ENCODE measurements around the gene CSF1.

CSF1 gene

DNA sequence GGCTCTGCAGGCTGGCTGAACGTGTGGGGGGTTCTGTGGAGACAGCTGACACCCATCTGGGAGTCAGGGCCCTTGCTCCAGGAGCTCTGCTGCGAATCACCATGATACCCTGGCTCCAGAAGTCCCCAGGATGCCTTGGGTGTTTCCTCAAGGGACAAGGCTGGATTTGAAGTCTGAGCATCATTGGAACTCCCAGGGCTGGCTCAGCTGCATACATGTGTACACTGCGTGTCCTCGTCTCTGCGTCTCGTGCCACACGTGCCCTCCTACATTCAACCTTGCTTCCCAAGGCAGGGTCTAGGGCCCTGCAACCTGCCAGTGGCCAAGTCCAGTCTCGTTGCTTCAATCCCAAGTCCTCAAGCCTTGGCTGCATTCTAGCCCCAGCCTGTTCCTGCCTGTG lies 11.7 kb downstream of the CSF1 start:
- DNase-seq = no peak

DNA sequence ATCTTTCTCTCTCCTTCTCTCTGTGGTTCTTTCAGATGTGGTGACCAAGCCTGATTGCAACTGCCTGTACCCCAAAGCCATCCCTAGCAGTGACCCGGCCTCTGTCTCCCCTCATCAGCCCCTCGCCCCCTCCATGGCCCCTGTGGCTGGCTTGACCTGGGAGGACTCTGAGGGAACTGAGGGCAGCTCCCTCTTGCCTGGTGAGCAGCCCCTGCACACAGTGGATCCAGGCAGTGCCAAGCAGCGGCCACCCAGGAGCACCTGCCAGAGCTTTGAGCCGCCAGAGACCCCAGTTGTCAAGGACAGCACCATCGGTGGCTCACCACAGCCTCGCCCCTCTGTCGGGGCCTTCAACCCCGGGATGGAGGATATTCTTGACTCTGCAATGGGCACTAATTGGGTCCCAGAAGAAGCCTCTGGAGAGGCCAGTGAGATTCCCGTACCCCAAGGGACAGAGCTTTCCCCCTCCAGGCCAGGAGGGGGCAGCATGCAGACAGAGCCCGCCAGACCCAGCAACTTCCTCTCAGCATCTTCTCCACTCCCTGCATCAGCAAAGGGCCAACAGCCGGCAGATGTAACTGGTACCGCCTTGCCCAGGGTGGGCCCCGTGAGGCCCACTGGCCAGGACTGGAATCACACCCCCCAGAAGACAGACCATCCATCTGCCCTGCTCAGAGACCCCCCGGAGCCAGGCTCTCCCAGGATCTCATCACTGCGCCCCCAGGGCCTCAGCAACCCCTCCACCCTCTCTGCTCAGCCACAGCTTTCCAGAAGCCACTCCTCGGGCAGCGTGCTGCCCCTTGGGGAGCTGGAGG lies 12.7 kb downstream of the CSF1 start:
- no peak for DNase-seq

DNA sequence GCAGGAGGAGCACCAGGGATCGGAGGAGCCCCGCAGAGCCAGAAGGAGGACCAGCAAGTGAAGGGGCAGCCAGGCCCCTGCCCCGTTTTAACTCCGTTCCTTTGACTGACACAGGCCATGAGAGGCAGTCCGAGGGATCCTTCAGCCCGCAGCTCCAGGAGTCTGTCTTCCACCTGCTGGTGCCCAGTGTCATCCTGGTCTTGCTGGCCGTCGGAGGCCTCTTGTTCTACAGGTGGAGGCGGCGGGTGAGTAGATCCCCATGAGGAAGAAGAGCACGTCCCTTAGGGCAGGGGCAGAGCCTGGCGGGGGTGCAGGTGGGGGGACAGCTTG lies 13.3 kb downstream of the CSF1 start:
- DNase-seq = no peak

DNA sequence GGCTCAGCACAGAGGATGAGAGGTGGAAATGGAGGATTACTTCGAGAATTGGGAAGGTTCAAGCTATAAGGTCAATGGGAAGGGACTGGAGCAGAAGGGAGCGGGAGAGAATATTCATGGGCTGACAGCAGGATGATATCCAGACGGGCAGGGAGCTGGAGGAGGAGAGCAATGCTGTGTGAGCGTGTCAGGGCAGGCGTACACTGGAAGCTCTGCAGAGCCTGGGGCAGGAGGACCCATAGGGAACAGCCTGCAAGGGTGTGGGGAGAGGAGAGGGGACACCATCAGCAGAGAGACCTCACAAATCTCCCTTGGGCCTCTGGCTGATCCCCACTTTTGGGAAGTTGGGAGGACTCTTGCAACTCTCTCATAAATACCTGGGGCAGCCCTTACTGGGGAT lies 13.7 kb downstream of the CSF1 start:
- no peak for DNase-seq

DNA sequence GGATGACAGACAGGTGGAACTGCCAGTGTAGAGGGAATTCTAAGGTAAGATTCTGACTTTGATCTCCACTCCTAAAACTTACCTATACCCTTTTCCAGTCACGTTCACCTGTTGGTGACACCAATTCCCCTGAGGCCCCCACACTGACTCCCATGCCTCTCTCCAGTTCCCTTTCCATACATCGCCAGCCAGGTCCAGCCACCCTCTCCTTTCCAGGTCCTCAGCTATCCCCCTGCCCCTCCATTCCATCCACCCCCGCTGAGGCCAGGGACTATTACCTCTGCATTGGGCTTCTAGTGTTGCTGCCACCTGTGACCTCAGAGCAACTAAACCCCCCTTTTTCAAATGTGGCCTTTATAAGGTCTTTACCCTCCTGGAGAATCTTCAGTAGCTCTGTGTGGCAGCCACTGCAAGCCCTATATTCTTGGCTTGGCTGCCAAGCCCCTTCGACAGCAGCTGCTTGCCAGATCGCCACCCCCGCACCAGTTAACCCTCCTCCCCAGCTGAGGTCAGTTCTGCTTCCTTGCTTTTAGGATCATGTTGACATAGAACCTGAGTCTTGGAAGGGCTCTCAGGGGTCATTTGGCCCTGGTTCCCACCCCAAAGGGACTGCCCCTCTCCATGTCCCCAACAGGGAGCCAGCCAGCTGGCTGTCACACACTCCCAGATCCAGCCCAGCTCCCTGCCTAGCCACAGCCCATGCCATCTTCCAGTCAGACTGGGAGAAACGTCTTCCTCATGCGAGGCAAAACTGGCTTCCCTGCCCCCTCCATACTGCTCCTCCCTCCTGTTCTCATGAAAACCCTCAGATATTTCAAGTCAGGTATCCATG lies 14.7 kb downstream of the CSF1 start:
- DNase-seq = no peak

DNA sequence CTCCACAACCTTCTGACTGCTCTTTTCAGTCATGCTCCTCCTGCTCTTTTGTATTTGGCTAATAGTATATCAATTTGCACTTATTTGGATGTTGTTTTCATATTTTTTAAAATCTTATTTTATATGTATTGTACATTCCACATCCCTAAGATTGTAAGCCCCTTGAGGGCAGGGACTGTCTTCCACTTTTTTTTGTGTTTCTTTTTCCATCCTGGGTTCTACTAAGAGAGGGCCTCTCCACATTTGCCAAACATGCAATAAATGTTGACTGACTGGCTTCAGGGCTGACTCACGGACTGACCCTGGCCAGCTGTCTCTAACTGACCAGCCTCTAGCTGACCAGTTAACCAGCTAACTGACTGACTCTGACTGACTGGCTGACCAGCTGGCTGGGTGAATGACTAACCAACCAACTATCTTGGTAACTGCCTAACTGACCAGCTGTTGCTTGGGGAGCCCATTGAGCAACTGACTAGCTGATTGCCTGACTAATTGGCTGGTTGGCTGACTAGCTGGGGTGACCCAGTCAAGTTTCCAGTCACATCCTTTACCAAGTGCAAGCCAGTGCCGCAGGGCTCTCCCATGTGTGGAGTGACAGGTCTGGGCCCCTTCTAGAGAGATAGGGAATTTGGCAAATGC lies 16.1 kb downstream of the CSF1 start:
- DNase-seq = no peak

DNA sequence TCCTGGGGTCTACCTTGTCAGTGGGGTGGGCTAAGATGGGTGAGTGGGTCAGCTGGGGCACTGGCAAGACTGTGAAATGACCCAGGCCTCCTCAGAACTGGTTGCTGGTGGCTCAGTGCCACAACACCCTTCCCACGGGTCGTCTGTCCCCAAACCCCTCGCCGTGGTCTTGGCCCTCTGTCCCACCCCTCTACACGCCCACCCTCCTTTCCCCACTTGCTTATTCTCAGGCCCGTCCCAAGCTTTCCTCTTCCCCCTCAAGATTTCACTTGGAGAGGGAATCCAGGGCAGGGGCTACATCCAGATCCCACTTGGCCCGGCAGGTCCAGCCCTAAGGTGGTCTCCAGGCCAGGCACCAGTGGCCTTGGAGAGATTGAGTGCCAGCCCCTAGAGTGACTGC lies 16.7 kb downstream of the CSF1 start:
- DNase-seq = no peak

DNA sequence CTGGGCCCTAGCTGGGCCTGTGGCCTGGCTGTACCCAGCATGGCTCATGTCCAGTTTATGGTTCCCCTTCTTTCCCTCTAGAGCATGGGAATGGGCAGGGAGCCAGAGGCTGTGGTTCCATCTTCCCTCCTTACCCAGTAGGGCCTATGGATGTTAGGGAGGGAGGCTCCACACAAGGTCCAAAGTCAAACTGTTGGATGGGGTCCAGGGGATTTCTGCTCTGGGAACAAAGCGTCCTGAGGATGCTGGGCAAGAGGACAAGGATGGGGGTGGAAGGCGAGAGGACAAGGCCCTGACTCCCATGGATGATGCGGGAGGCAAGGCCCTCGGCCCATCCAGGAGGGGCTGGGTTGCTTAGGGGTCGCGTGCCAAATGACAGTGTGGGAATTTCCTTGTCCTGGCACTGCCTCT lies 17.3 kb downstream of the CSF1 start:
- no peak for DNase-seq

DNA sequence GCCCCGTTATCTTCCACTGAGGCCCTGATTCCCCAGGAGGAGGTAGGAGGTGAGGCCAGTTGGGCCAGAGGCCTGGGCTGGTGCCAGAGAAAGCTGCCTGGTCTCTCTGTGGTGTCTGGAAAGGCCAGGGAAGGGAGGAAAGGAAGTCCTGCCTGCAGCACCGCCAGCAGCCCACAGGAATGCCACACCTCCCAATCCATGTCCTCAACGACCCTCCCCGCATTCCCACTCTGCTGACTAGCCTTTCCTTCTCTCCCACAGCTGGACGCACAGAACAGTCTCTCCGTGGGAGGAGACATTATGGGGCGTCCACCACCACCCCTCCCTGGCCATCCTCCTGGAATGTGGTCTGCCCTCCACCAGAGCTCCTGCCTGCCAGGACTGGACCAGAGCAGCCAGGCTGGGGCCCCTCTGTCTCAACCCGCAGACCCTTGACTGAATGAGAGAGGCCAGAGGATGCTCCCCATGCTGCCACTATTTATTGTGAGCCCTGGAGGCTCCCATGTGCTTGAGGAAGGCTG lies 18.0 kb downstream of the CSF1 start:
- no peak for DNase-seq

DNA sequence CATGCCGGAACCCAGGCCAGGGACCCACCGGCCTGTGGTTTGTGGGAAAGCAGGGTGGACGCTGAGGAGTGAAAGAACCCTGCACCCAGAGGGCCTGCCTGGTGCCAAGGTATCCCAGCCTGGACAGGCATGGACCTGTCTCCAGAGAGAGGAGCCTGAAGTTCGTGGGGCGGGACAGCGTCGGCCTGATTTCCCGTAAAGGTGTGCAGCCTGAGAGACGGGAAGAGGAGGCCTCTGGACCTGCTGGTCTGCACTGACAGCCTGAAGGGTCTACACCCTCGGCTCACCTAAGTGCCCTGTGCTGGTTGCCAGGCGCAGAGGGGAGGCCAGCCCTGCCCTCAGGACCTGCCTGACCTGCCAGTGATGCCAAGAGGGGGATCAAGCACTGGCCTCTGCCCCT lies 18.5 kb downstream of the CSF1 start:
- no peak for DNase-seq

DNA sequence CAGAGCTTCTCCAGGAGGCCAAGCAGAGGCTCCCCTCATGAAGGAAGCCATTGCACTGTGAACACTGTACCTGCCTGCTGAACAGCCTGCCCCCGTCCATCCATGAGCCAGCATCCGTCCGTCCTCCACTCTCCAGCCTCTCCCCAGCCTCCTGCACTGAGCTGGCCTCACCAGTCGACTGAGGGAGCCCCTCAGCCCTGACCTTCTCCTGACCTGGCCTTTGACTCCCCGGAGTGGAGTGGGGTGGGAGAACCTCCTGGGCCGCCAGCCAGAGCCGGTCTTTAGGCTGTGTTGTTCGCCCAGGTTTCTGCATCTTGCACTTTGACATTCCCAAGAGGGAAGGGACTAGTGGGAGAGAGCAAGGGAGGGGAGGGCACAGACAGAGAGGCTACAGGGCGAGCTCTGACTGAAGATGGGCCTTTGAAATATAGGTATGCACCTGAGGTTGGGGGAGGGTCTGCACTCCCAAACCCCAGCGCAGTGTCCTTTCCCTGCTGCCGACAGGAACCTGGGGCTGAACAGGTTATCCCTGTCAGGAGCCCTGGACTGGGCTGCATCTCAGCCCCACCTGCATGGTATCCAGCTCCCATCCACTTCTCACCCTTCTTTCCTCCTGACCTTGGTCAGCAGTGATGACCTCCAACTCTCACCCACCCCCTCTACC lies 19.1 kb downstream of the CSF1 start:
- DNase-seq = no peak

DNA sequence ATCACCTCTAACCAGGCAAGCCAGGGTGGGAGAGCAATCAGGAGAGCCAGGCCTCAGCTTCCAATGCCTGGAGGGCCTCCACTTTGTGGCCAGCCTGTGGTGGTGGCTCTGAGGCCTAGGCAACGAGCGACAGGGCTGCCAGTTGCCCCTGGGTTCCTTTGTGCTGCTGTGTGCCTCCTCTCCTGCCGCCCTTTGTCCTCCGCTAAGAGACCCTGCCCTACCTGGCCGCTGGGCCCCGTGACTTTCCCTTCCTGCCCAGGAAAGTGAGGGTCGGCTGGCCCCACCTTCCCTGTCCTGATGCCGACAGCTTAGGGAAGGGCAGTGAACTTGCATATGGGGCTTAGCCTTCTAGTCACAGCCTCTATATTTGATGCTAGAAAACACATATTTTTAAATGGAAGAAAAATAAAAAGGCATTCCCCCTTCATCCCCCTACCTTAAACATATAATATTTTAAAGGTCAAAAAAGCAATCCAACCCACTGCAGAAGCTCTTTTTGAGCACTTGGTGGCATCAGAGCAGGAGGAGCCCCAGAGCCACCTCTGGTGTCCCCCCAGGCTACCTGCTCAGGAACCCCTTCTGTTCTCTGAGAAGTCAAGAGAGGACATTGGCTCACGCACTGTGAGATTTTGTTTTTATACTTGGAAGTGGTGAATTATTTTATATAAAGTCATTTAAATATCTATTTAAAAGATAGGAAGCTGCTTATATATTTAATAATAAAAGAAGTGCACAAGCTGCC lies 19.8 kb downstream of the CSF1 start:
- DNase-seq = no peak

DNA sequence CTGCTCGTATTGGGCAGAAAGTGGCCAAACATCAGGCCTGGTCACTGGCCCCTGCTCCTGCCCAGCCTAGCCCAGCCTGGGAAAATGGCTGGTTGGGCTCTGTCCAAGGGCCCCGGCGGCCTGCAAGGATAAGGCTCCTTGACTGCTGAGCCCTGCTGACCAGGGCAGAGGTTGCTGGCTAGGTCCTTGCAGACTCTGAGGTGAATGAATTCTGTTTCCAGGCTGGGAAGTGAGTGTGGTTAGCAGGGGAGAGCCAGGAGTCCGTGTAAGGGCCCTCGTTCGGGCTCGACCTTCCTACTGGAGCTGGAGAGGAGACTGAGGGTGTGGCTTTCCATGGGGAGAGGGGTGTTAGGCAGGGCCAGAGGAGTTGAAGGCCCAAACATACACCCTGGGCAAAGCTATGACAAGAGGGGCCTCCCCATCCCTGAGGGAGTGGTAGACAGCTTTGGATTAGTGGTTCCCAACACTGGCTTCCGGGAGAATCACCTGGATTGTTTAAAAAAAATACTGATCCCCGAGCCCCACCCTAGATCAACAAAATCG lies 20.6 kb downstream of the CSF1 start:
- DNase-seq = no peak

DNA sequence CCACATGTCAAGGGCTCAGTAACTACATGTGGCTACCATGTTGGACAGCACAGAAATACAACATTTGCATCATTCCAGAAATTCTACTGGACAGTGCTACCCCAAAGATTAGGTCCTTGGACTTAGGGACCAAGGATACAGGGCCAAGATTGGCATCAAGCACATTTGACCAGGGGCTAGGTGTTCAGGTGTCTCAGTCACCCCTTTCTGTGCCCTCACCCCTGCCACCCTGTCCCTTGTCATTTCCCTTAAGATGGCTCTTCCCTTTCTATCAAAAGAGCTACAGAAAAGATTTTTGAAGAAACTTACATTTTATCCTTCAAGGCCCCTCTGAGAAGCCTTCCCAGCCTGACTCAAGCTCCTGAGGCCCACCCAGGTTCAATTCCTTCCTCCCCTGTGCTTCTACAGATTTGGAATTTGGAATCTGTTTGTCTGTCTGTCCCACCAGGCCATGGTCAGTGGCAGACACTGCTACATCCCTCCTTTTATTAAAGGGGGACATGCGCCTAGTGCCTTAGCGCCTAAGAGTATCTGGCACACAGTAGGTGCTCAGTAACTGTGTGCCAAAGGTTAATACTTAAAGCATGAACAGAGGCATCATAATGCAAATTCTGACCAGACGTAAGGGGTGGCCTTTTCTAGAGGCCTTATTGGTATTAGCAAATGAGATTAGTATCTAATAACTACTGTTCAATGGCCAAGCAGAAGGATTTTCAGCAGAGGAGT lies 21.4 kb downstream of the CSF1 start:
- DNase-seq = no peak

DNA sequence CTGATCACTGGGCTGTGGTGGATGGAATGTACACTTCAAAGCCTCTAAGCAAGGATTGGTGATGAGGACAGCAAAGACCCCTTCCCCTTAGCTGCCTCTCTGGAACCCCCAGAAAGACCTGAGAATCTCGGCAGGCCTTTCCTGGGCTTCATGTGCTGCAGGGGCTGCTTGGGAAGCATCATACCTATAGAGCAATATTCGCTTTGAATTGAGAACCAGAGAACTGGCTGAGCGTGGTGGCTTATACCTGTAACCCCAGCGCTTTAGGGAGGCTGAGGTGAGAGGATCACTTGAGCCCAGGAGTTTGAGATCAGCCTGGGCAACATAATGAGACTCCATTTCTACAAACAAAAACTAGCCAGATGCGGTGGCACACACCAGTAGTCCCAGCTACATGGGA lies 22.0 kb downstream of the CSF1 start:
- no peak for DNase-seq

DNA sequence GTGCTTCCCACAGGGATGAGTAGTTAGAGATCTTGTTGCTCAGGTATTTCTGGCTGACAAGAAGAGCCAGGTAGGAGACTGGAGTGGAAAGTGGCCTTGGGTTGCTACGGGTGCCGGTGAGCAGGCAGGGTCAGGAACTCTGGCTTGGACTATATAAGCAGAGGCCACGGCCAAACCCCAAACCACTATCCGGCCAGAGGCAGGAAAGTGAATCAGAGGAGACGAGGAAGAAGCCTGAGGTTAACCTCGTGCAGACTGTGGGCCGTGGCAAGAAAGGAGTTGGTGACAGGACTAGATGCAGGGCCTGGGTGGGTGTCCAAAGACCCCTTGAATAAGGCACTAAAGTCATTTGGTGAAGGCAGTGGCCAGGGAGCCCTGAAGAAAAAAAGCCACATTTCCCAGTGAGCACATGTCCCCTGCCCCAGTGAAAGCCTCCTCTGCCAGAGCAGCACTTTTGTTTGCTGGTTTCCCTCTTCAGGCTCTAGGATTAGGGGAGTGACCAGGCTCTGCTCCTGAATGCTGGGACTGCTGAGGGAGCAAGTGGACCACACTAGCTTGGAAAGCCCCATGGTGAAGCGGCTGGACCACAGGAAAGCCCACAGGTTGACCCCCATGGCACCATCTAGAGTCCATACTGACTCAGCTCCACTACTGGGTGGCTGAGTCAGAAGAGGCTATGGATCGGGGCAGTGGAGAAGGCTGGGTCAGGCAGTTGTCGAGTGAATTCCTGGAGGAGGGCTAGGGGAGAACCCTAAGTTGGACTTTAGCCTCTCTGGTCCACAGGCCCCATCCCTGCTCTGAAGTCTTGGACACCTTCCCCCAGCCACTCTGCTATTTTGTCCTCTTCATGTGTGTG lies 23.4 kb downstream of the CSF1 start:
- peak; percentile 20 for DNase-seq

DNA sequence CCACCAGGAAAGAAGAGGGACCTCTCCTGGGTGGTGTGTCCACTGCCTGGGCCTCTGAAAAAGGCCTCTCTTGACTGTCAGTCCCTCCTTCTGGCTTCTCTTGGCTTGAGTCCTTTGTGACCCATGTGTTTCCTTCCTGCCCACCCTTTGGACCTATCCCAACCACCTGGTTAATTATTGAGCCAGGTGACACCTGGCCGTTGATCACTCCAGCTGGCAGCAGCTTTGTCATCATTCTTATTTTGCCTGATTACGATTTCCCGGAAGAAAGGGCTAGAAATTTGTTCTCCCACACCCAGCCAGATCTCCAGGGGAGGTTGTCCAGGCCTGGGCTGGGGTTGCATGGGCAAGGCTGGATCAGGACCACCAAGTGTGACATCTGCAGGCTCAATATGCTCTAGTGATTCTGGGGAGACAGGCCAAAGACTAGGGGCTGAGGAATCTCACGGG lies 24.8 kb downstream of the CSF1 start:
- no peak for DNase-seq

DNA sequence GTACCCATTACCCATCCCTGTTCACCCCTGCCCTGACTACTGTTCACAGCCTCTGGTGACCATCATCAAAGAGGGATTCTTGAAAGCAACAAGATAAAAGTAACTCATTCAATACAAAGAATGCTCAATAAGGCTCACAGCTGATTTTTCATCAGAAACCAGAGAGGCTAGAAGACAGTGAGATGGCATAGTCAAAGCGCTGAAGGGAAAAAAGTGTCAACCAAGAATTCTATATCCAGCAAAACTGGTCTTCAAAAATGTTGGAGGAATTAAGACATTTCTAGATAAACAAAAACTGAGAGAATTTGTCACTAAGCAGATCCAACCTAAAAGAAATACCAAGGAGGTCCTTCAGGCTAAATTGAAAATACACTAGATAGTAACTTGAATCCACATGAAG lies 27.1 kb downstream of the CSF1 start:
- DNase-seq = no peak

DNA sequence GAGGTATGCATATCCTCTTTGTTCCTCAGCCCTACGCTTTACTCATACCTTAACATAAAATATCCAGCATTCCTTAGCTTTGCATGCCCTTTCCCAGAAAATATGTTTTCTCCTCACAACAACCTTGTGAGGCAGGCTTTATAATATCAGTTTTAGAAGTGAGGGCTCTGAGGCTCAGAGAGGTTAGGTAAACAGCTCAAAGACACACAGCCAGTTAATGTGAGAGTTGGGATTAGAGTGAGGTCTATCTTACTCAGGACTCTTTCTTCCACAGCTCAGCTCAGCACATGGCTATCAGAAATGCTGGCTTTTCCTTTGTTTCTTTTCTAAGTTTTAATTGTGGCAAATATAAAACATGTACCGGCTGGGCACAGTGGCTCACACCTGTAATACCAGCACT lies 27.9 kb downstream of the CSF1 start:
- DNase-seq = no peak

DNA sequence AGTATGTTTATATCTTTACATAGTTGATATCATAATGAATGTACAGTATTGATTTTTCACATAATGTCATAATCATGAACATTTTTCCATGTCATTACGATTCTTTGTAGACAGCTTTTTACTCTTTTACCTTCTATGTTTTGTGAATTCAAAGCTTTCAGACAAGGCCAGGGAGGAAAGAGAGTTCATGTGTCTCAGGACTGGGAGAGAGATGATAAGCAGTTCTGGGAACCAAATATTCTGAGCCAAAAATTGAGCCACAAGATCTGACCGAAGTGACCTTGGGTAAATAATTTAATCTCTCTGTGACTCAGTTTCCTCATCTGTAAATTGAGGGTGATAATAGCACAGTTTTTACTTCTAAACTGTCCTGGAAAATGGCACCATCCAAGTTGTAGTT lies 31.8 kb downstream of the CSF1 start:
- no peak for DNase-seq

Data from amniotic stem cell (primary cell).